DMS53 treated with DMSO at 0.1 percent for 48 hours (cell line): ENCODE results near the gene LAMTOR4.
"Not testable (repeated sequence)": the region's sequence is repeated elsewhere in the genome, so short reads cannot be mapped to it uniquely, and the experiment has no call there.

Experiments
- DNase-seq: peaks from one replicate; lab custom pipeline; 2025; ENCODE audit not compliant: unreplicated experiment; lab: John Stamatoyannopoulos, UW

Gene LAMTOR4

DNA sequence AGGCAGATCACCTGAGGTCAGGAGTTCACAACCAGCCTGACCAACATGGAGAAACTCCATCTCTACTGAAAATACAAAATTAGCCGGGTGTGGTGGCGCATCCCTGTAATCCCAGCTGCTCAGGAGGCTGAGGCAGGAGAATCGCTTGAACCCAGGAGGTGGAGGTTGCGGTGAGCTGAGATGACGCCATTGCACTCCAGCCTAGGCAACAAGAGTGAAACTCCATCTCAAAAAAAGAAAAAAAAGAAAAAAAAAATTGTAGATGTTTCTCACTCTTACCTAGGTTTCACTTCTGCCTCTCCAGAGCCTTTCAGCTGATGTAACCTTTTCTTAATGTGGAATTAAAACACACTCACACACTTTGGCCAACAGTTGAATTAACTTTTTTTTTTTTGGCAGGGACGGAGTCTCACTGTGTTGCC, 47.2 kb downstream of the LAMTOR4 start:
- not testable (repeated sequence) for DNase-seq

DNA sequence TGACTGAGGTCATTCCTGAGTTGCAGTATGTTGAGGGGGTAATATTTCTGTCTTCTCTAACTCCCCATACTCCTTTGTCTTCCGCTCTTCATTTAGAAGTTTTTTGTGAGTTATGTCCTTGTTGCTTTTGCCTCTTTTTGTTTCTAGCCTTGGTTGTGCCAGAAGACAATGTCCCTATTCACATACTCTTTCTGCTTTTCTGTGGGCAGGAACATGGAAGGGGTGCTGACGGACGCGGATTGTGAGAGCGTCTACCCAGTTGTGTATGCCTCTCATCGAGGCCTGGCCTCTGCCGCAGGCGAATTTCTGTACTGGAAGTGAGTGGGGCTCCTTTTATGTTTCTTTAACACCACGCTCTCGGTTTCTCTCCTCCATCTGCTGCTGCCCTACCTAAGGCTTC, 49.5 kb downstream of the LAMTOR4 start:
- DNase-seq, result no peak

DNA sequence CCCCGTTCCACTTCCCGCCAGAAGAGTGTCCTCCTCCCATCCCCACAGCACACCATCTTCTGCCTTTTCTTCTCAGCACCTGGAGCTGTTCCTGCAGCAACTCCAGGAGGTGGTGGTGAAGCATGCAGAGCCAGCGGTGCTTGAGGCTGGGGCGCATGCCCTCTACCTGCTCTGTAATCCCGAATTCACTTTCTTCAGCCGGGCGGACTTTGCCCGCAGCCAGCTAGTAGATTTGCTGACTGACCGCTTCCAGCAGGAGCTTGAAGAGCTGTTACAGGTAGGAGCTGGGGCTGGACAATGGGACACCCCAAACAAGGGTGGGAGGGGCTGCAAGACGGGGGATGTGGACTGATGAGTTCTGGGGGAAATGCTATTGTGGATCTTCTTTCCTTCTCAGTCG, 52.0 kb downstream of the LAMTOR4 start:
- no peak for DNase-seq
